ENCODE data around the gene CNKSR2. TPM values are rescaled to one million over a fixed set of nuclear protein-coding genes. Genes with fewer than 3 reads are reported as not detected.

Gene CNKSR2
- total and polyA plus RNA-seq, 9 donors = 0.35 to 20.6 (median 2.3) TPM

DNA sequence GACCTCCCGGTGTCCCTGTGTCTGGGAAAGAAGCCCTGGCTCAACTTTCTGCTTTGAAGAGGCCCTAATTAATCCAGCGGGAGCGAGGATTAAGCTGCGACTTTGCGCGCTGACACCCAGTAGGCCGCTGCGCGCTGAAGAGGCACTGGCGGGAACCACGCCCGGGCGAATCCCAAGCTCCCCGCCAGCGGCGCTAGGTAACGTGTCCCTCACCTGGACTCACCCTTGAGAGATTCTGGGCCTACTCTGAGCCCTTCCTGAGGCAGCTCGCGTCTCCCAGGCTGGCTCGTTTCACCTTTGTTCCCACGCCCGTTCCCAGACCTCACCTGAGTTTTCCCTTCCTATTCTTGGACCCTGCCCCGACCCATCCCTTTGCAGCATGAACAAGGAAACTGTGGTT, 284.5 kb downstream of the CNKSR2 start:
- H3K27ac ChIP-seq = no peak overlapping the region
- 59 to 72% (median 60%) methylated on average over 23 of the region's 23 CpGs for WGBS, 3 donors
- TF ChIP-seq POLR2A (IDR thresholded peaks at IDR 0.05) = no peak
- TF ChIP-seq, protein P1, sequence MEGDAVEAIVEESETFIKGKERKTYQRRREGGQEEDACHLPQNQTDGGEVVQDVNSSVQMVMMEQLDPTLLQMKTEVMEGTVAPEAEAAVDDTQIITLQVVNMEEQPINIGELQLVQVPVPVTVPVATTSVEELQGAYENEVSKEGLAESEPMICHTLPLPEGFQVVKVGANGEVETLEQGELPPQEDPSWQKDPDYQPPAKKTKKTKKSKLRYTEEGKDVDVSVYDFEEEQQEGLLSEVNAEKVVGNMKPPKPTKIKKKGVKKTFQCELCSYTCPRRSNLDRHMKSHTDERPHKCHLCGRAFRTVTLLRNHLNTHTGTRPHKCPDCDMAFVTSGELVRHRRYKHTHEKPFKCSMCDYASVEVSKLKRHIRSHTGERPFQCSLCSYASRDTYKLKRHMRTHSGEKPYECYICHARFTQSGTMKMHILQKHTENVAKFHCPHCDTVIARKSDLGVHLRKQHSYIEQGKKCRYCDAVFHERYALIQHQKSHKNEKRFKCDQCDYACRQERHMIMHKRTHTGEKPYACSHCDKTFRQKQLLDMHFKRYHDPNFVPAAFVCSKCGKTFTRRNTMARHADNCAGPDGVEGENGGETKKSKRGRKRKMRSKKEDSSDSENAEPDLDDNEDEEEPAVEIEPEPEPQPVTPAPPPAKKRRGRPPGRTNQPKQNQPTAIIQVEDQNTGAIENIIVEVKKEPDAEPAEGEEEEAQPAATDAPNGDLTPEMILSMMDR (IDR thresholded peaks at IDR 0.05) = no peak
- TF ChIP-seq EP300 (IDR thresholded peaks at IDR 0.05) = no peak
- H3K9me3 ChIP-seq = no peaks in the 10 kb centered on the region
- H3K4me1 ChIP-seq (ENCODE audit: insufficient read depth) = peaks cover 3% of the 10 kb centered on the region
- H3K36me3 ChIP-seq = no peaks in the 10 kb centered on the region
- H3K4me3 ChIP-seq = no peak overlapping the region
- no peaks in the 10 kb centered on the region for H3K27me3 ChIP-seq
- DNase-seq = no peak
- intact Hi-C loops (cut with DNase I) = no loop called here

DNA sequence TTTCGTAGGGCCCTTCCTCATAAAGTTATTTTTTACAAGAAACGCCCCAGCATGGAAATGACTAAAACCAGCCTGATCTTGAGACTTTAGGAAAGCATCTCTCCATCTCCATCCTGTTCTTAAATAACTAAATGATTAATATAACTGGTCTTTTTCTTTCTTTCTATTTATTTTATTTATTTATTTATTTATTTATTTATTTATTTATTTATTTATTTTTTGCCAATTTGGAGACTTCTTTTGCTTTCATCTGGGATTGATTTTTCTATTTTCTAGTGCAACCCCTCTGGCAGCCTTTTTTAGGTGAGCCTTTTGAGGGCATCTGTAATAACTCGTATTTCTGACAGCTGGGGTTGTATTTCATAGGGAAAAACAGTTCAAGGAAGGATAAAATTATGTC, 285.1 kb downstream of the CNKSR2 start:
- Histone ChIP-seq H3K27me3 (no peaks in the 10 kb centered on the region), H3K4me1 (ENCODE audit: insufficient read depth) (peaks cover 3% of the 10 kb centered on the region), H3K27ac (no peak overlapping the region), H3K4me3 (no peak overlapping the region), H3K9me3 (no peaks in the 10 kb centered on the region), H3K36me3 (no peaks in the 10 kb centered on the region)
- TF ChIP-seq, protein P1 (IDR thresholded peaks at IDR 0.05) = no peak
- TF ChIP-seq POLR2A (IDR thresholded peaks at IDR 0.05) (no peak), EP300 (IDR thresholded peaks at IDR 0.05) (no peak)
- 68 to 75% (median 69%) methylated on average over 3 of the region's 3 CpGs for WGBS, 3 donors
- intact Hi-C loops (cut with DNase I) = no loop called here
- no peak for DNase-seq

DNA sequence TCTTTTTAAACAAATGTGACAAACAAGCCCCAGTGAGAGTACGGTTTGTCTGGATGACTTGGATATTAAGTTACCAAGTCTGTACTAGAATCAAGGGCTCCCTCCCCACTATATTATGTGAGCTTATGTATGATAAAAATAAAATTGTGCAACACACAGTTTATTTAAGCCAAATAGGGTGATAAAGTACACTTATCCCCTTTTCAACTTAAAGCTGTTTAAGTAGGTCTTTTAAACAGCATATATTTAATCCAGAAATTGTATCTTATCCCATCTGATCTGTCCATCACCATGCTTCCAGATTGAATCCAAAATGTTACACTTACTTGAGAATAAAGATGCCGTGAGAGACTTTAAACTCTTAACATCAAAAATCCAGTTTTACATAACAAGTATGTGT, 285.9 kb downstream of the CNKSR2 start:
- intact Hi-C loops (cut with DNase I) = no loop called here
- peaks cover 3% of the 10 kb centered on the region for H3K4me1 ChIP-seq (ENCODE audit: insufficient read depth)
- 82 to 88% (median 84%) methylated on average over 2 of the region's 2 CpGs for WGBS, 3 donors
- no peaks in the 10 kb centered on the region for H3K36me3 ChIP-seq
- DNase-seq = no peak
- no peaks in the 10 kb centered on the region for H3K9me3 ChIP-seq
- no peak for TF ChIP-seq POLR2A (IDR thresholded peaks at IDR 0.05)
- no peak for TF ChIP-seq EP300 (IDR thresholded peaks at IDR 0.05)
- TF ChIP-seq, protein P1 (IDR thresholded peaks at IDR 0.05) = no peak
- H3K27ac ChIP-seq = no peak overlapping the region
- H3K4me3 ChIP-seq = no peak overlapping the region
- no peaks in the 10 kb centered on the region for H3K27me3 ChIP-seq

DNA sequence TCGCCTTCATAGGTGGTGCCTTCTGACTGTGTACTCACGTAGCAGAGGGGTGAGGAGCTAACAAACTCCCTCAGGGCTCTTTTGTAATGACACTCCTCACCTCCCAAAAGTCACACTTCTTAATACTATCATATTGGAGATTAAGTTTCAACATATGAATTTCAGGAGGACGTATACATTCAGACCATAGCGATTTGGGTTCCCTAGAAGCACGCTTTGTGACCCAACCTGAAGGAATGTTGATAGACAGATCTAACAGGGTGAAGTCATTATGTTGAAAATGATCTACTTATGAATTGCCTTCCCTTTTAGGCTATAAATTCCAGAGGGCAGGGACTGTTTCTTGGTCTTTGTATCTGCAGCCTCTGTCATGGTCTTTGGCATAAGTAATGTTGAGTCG, 287.1 kb downstream of the CNKSR2 start:
- Histone ChIP-seq H3K9me3 (no peaks in the 10 kb centered on the region), H3K4me3 (no peak overlapping the region), H3K27ac (no peak overlapping the region), H3K4me1 (ENCODE audit: insufficient read depth) (no peaks in the 10 kb centered on the region), H3K27me3 (no peaks in the 10 kb centered on the region), H3K36me3 (no peaks in the 10 kb centered on the region)
- TF ChIP-seq EP300 (IDR thresholded peaks at IDR 0.05) = no peak
- intact Hi-C loops (cut with DNase I) = no loop called here
- 65 to 72% (median 67%) methylated on average over 6 of the region's 6 CpGs for WGBS, 3 donors
- DNase-seq = no peak

DNA sequence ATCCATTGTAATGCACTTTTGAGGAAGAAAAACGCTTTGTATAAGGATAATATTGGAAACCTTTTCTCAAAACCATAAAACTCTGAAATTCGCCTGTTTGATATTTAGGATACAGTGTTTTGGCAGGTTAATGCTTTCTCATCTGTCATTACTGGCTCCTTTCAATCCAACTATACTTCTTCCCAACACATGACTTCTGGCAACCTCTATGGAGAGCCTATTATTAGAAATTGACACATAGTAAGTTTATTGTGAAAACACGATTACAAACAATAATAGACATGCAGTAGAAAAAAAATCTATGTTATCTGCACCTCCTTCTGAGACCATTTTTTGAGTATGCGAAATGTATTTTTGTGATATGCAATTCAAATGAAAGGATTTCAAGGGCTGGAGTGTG, 288.5 kb downstream of the CNKSR2 start:
- Histone ChIP-seq H3K36me3 (no peaks in the 10 kb centered on the region), H3K4me1 (ENCODE audit: insufficient read depth) (no peaks in the 10 kb centered on the region), H3K4me3 (no peak overlapping the region), H3K9me3 (no peaks in the 10 kb centered on the region), H3K27ac (no peak overlapping the region), H3K27me3 (no peaks in the 10 kb centered on the region)
- DNase-seq = no peak
- TF ChIP-seq, protein P1 (IDR thresholded peaks at IDR 0.05) = no peak
- TF ChIP-seq POLR2A (IDR thresholded peaks at IDR 0.05) = no peak
- TF ChIP-seq EP300 (IDR thresholded peaks at IDR 0.05) = no peak
- WGBS, 3 donors = 50 to 61% (median 58%) methylated on average over 4 of the region's 4 CpGs
- intact Hi-C loops (cut with DNase I) = no loop called here

All from ovary (tissue), 9 donors.